Right lobe of liver (tissue), 6 donors: ENCODE results near the gene C9orf152. TPM values are rescaled to one million over a fixed set of nuclear protein-coding genes. Genes with fewer than 3 reads are reported as not detected.

ENCODE experiments used
- ATAC-seq, 4 donors: fragments of 200-7000 bp; cut with Tn5 transposase; one replicate each; pipeline ENCODE4 v1.9.1; 2020; ENCODE audit warnings: mild to moderate bottlenecking in 4 of 4, moderate library complexity in 4 of 4
- DNase-seq, 3 donors: peaks; one replicate each; pipeline ENCODE4 v3.0.0-alpha.2; 2020
- H3K27ac ChIP-seq, 3 donors: fragments of 200-600 bp; one replicate each; pipeline ENCODE4 v1.8.0; 2022
- H3K27me3 ChIP-seq, 2 donors: fragments of 200-600 bp; one replicate each; pipeline ENCODE4 v1.8.0; 2022
- H3K36me3 ChIP-seq, 4 donors: fragments of 200-600 bp; sonication (generic) in 1 of 4; one replicate each; pipeline versions ENCODE4 v1.5.1 to v1.8.0; 2017 to 2022; ENCODE audit warnings: control low read depth in 1 of 4
- H3K4me1 ChIP-seq, 4 donors: fragments of 200-600 bp; sonication (generic) in 1 of 4; one replicate each; pipeline versions ENCODE4 v1.5.1 to v1.8.0; 2017 to 2022; ENCODE audit warnings: control low read depth in 1 of 4
- H3K4me3 ChIP-seq, 3 donors: fragments of 200-600 bp; one replicate each; pipeline ENCODE4 v1.8.0; 2022
- H3K9me3 ChIP-seq, 4 donors: fragments of 200-600 bp; sonication (generic) in 1 of 4; one replicate each; pipeline versions ENCODE4 v1.5.1 to v1.8.0; 2017 to 2022; ENCODE audit warnings: control low read depth in 1 of 4
- CTCF ChIP-seq, 4 donors: fragments of 200-600 bp in 3 of 4; fragments of 450-650 bp in 1 of 4; IDR thresholded peaks; one replicate each; pipeline versions ENCODE4 v1.5.1 to v1.8.0; 2016 to 2022; ENCODE audit warnings: antibody characterized with exemption in 4 of 4, mild to moderate bottlenecking in 2 of 4
- POLR2A ChIP-seq: fragments of 450-650 bp; IDR thresholded peaks from one replicate; pipeline ENCODE4 v1.6.1; 2017; ENCODE audit warnings: antibody characterized with exemption, mild to moderate bottlenecking
- WGBS: methylation state at CpG from one replicate; pipeline ENCODE4 v1.1.6; 2018; ENCODE audit warnings: low coverage, low lambda C conversion rate; ENCODE audit not compliant: insufficient coverage; ENCODE audit errors: missing lambda C conversion rate; 5-methylcytosine and 5-hydroxymethylcytosine counted together
- intact Hi-C, 2 donors: fragments of 100-400 bp; cut with DNase I; formaldehyde crosslinking; loops; one replicate each; pipeline versions ENCODE4 v1.11.2 to v1.14.1; 2022
- long read RNA-seq: library from polyadenylated mRNA; unstranded; transcript quantifications from one replicate; pipeline ENCODE4 v2.0.0, GENCODE V29; 2019
- total RNA-seq, 6 experiments: library from RNA; depleted of rRNA in 2 of 6; stranded (reverse); fragments of >200 nt in 2 of 6; fragmentation: NEBNext Ultra II Directional in 3 of 6; extraction: Animal tissue kit (Norgen Biotek cat#: 25700) in 3 of 6; gene quantifications; one replicate each; pipeline versions ENCODE4 v1.1.0 to v1.2.4, GENCODE V29; 2016 to 2023
- donor health status: DM: no; HTN: yes; CAD: no.
- donor health status: DM: no; HTN: no; CAD: no.
- donor health status: DM: no; HTN: no; CAD: no.
- donor health status: DM: no; HTN: yes; CAD: no.
- donor health status: DM: no; HTN: yes; CAD: no.

C9orf152 gene
- total RNA-seq, result 1 to 10 TPM in 2 of 6 experiments, under 1 TPM in 2, not detected in 2; 0.06 to 3.5 (median 0.74) TPM
- long read RNA-seq, partial matches to known transcripts, result 0 of 1 reads
- long read RNA-seq, other reads (novel, unspliced or antisense), result 0 of 1 reads

- no CpG with 5 or more reads among the region's 9 CpGs for WGBS
- DNase-seq (peak in 2 of 3 donors; percentile 72 to 83), ATAC-seq (peak; percentile 45 to 73 (median 66))
- peak within 1 kb of the TSS in 1 of 3 donors; percentile 74 for H3K27ac ChIP-seq
- H3K4me3 ChIP-seq, result peak within 1 kb of the TSS in 1 of 3 donors; percentile 38
- no peaks in the 10 kb centered on the region for H3K9me3 ChIP-seq
- H3K36me3 ChIP-seq, result no peaks in the 10 kb centered on the region
- TF ChIP-seq POLR2A (no peak), CTCF (IDR thresholded peaks at IDR 0.05) (no peak)
- intact Hi-C loops, result no loop called here
- no peaks in the 10 kb centered on the region for H3K27me3 ChIP-seq
- H3K4me1 ChIP-seq, result peaks cover 0 to 39% (median 2%) of the 10 kb centered on the region in 4 donors
Measured at GRCh38 chr9:110208031-110208430, at the start of gene C9orf152. Gene C9orf152, minus strand, starts transcription at chr9:110208159. Its CDS starts 580 bp downstream, at chr9:110207579.

GRCh38 chr9:110257097-110257841 lies 49.3 kb upstream of the C9orf152 start:
- no peaks in the 10 kb centered on the region for H3K27me3 ChIP-seq
- 5% methylated on average over 11 of the region's 14 CpGs for WGBS
- H3K9me3 ChIP-seq, result no peaks in the 10 kb centered on the region
- no peak for TF ChIP-seq POLR2A
- no peak for TF ChIP-seq CTCF (IDR thresholded peaks at IDR 0.05)
- peak; percentile 29 to 54 (median 50) for DNase-seq
- peak; percentile 3 to 8 (median 5) for ATAC-seq
- peak overlapping the region; percentile 86 to 95 (median 89) for H3K4me3 ChIP-seq
- peak overlapping the region; percentile 89 to 96 (median 94) for H3K27ac ChIP-seq
- no peaks in the 10 kb centered on the region for H3K36me3 ChIP-seq
- H3K4me1 ChIP-seq, result peaks cover 0 to 40% (median 8%) of the 10 kb centered on the region in 4 donors
- intact Hi-C loops, result no loop called here

DNA sequence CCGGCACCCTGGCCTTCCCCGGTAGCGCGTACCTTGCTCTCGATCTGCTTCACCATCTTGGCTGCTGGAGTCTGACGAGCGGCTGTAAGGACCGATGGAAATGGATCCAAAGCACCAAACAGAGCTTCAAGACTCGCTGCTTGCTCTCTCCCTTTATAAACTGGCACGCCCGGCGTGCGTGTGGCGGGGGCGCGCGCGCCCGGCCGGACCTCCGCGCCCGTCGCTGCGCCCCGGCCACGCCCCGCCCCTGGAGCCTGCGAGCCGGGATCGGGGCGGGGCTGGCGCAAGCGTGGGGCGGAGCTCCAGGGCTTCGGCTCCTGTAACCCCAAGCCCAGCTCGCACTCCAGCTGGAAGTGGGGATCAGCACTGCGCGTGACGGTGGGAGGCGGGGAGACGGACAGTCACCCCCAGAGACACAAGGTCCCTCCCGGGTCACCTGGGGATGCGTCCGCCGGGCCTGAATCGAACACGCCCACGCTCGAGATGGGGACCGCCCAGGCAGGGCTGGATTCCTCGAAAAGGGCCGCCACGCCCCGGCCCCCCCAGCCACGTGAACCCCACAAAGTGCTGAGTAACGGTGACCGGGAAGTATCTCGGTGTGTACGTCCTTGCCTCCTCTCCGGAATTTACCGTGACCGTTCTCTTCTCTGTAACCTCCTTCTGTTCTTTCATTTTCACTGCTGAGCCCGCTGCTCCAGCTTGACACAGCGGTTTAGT lies 48.6 kb upstream of the C9orf152 start, which contains the start of gene TXN:
Gene TXN, minus strand, starts transcription at position 128 of the 717 bp plus-strand sequence. Its CDS starts 72 bp downstream, at position 56.
- Histone ChIP-seq H3K4me3 (peak within 1 kb of the TSS; percentile 86 to 95 (median 89)), H3K36me3 (no peaks in the 10 kb centered on the region), H3K4me1 (peaks cover 0 to 47% (median 8%) of the 10 kb centered on the region in 4 donors), H3K27ac (peak within 1 kb of the TSS; percentile 89 to 96 (median 94)), H3K27me3 (no peaks in the 10 kb centered on the region), H3K9me3 (no peaks in the 10 kb centered on the region)
- ATAC-seq, result peak; percentile 80 to 93 (median 86)
- 0% methylated on average over 3 of the region's 65 CpGs for WGBS
- intact Hi-C loops, result no loop called here
- DNase-seq, result peak; percentile 93 to 94 (median 93)
- TF ChIP-seq POLR2A (peak; percentile 96), CTCF (IDR thresholded peaks at IDR 0.05) (no peak)

DNA sequence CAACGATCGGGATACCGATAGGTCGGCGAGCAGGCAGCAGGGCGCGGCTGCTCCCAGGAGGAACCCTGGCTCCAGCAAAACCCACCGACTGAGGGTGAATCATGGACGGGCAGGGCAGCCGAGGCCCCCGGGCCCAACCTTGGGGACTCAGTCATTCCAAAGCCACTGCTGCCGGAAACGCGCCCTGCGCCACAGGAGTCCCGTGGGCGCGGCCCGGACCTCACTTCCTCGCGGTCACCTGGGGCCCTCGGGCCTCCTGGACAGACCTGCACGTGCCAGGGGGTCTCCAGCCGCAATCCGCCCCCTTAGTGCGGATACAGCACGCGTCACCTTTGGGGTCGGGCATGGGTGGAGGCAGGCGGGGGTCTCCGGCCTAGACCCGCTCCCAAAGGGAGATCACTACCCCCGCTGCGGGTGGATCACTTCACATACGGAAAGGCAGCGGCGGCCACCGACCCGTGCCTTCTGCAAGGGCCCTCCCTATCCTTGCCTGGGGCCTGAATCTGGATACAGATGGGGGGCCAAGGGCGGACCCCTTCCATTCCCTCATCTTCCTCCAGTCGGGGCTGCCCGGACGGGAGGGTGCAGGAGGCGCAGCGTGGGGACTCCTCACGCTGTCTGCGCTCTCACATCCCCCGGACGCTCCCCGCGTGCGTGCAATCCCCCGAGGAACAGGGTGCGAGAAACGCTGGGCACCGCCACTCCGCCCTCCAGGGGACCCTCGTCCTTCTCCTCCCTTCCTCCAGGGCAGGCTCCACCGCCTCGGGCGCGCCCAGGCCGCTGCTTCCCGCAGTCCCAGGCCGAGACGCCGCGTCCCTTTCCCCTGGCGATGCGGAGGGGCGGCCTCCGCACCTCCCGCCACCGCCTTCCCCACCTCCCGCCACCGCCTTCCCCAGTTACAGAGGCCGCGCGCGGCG lies 47.8 kb upstream of the C9orf152 start:
- Histone ChIP-seq H3K27me3 (no peaks in the 10 kb centered on the region), H3K4me1 (peaks cover 0 to 55% (median 8%) of the 10 kb centered on the region in 4 donors)
- peak; percentile 49 to 63 (median 58) for ATAC-seq

More for the DNA sequence above, 47.8 kb upstream of the C9orf152 start:
- no peaks in the 10 kb centered on the region for H3K9me3 ChIP-seq
- intact Hi-C loops, result no loop called here
- peak; percentile 72 to 83 (median 82) for DNase-seq
- 0% methylated on average over 8 of the region's 81 CpGs for WGBS
- peak overlapping the region; percentile 89 to 96 (median 94) for H3K27ac ChIP-seq
- peak overlapping the region; percentile 86 to 95 (median 89) for H3K4me3 ChIP-seq
- no peaks in the 10 kb centered on the region for H3K36me3 ChIP-seq
- TF ChIP-seq CTCF (IDR thresholded peaks at IDR 0.05) (no peak), POLR2A (peak; percentile 52)
